Stimulated activated CD8-positive, alpha-beta memory T cell treated with anti-CD3 and anti-CD28 coated beads, Interleukin-12 subunit alpha, Interleukin-12 subunit beta, amount 100 ng/mL, for 1 hour (primary cell): ENCODE data around the gene UST.

ENCODE experiments used
- DNase-seq: peaks from one replicate; pipeline ENCODE4 v3.0.0-alpha.2; 2020; ENCODE audit warnings: low read depth

UST gene

DNA sequence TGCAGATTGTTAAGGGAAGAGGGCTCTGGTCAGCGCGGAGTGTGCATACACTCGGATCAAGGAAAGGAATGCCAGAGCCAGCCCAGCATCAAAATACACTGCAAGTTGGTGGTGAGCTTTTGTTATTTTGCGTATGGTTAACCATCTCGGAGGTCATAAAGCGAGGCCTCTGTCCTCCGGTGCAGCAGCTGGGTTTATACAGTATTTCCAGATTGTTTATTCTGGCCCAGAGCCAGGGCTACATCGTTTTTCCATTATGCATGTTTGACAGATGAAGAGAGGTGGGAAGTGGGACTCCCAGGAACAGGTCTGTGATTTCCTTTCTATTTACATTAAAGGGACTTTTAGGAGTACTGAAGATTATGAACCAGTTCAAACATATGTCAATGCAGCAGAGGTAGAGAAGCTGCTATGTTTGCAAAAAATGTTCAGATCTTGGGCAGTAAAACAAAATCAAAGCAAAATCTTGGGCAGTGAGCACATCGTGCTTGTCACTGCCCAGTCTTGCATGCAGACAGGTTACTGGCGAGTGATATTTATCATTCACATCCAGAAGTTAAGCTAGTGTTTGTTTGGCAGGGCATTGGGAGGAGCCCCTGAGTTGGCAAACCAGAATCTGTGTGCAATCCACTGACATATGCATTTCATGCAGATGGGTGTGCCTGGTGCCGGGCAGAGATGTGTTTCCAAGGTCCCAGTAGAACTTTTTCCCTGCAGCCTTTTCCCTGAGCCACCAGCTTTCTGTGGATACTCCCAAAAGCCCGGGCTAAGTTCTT, 314.3 kb downstream of the UST start:
- DNase-seq = no peak

GRCh38 chr6:149061930-149062329, 315.1 kb downstream of the UST start:
- no peak for DNase-seq

GRCh38 chr6:149062653-149063348, 316.0 kb downstream of the UST start:
- no peak for DNase-seq

GRCh38 chr6:149063468-149063867, 316.6 kb downstream of the UST start:
- no peak for DNase-seq

- no peak for DNase-seq
These were observed 317.3 kb downstream of the UST start for GRCh38 chr6:149064001-149064659.

GRCh38 chr6:149064660-149065015, 317.8 kb downstream of the UST start:
- no peak for DNase-seq

DNA sequence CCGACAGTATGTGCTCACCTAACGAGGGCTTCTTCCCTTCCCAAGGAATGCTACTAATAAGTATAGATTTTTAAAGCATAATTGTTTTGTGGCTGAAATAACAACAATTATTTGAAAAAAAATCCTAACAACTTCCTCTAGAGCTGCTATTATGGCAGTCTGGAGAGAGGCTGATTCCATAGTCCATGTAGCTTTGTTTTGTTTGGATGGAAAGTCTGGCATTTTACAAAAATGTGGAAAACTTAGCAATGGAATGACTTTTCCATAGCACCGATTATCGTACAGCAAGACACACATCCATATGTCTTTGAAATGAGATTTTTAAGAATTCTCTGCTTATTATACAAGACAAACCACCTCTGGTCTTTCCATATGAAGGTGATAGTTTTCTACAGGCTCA, 318.3 kb downstream of the UST start:
- DNase-seq = no peak

GRCh38 chr6:149065658-149066556, 319.1 kb downstream of the UST start:
- DNase-seq = peak; percentile 20

DNA sequence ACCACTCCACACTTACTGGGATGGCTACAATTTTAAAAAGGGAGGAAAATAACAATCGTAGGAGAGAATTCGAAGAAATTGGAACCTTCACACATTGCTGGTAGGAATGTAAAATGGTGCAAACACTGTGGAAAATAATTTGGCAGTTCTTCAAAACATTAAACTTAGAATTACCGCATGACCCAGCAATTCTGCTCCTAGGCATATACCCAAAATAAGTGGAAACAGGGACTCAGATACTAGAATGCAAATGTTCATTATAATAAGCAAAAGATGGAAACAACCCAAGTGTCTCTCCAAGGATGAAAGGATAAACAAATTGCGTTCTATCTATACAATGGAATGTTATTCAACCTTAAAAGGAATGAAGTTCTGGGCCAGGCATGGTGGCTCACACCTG, 325.2 kb downstream of the UST start:
- DNase-seq = no peak

DNA sequence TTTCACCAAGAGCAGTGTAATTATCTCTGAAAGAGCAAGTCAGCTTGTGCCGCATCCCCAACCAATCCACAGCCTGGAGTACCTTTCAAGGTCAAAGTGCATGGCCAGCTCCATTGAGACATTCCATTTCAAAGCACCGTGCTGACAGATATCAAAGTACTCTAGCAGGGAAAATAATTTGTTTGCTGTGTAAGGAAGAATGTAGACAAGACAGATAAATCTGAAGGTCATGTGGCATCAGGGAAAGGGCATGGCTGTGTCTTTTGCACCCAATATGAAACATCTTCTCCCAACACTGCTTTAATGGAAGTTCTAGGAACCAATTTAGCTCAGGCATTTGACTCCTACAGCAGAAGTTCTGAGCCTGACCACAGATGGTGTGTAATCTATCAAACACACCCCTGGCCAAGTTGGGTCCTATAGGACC, 328.0 kb downstream of the UST start:
- no peak for DNase-seq

DNA sequence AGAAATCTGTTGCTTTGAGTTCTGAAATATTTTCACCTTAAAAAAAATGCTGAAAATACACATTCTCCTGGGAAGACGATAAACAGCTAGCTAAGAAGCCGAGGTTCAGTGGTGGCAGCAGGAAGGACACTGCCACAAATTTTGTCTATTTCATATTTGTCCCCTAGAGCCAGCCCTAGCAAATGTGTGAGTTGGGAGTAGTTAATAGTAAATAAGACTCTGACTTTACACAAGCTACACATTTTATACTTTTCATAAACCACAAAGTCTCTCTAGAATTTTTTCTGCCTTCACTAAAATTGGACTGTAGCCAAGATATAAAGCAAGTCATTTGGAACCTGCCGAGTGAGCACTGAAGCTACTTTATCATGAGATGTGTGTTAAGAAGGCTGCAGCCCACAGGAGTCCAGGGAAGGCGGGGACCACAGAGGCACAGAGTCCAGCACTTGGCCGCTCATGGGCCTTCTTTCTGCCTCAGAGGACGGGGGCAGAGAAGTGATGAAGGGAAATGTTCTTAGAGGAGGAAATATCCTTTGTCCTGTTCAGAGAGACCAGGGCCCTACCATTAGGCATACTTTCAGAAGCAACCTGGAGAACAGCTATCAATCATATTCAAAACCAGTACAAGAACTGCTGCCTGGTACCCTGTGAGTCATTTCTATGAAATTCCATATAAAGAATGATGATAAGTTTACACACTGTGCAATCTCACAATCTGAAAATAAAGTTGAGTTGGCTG, 329.0 kb downstream of the UST start:
- DNase-seq = no peak

DNA sequence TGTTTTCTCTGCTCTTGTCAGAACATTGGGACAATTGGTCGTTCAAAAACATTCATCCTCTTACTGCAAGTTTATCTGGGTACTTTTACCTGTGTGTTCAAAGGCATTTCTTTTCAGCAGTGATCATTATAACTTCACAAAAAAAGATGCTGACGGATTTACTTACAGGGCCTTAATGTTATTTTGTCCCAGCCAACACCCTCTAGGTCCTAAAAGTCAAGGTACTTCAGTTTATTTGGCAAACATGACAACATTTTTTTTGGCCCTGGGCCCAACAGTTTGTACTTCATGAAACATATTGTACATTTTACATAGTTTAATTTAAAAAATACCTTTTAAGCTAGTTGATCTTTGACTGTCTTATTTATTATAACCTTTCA, 329.5 kb downstream of the UST start:
- DNase-seq = no peak

DNA sequence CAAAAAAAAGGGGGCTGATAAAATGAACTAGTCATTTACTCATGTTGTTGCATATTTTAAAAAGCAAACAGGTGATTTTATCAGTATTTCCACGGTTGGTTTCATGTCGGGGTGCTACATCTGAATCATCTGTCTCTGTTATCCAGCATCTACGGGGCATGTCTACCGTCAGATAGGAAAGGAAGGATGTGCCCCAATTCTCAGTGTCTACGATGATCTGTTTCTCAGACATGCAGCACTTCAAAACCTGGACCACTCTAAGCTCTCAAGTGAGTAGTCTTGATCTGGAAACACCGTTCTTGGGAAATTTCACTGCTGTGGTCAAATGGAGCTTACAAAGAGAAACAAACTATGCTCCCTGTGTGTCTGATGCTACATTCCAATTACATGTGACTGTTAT, 330.4 kb downstream of the UST start:
- no peak for DNase-seq

DNA sequence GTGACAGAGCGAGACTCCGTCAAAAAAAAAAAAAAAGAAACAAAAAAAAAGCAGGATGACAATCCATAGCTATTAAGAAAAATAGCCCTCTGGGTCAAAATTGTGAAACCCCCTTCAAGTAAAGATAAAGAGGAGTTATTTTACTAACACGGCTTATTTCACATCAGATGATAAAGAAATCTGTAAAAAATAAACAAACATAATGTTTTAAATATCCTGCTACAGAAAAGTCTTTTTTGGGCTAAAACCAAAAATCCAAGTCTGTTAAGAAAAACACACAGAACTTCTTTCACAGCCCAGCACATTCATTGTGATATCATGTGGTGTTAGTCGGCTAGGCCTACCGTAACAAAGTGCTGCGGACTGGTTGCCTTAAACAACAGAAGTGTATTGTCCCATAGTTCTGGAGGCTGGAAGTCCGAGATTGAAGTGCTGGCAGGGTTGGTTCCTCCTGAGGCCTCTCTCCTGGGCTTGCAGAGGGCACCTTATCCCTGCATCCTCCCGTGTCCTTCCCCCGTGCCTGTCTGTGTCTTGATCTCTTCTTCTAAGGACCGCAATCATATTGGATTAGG, 331.5 kb downstream of the UST start:
- no peak for DNase-seq

DNA sequence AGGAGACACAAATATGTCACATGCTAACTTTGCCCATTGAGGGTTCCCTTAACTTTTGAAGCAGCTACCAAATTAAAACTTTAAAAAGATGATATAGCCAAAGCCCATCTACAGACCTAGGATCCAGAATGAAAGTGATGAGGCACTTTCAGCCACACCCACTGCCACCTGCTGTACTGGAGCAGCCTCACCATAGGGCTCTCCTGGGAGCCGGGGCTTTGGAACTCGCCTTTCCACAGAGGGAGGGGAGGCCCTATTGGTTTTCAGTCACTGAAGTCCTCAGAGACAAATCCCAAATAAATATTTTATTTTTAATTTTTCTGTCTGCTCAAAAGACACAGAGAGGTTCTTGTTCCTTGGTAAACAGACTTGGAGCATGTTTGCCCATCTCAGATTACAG, 332.6 kb downstream of the UST start:
- DNase-seq = no peak

DNA sequence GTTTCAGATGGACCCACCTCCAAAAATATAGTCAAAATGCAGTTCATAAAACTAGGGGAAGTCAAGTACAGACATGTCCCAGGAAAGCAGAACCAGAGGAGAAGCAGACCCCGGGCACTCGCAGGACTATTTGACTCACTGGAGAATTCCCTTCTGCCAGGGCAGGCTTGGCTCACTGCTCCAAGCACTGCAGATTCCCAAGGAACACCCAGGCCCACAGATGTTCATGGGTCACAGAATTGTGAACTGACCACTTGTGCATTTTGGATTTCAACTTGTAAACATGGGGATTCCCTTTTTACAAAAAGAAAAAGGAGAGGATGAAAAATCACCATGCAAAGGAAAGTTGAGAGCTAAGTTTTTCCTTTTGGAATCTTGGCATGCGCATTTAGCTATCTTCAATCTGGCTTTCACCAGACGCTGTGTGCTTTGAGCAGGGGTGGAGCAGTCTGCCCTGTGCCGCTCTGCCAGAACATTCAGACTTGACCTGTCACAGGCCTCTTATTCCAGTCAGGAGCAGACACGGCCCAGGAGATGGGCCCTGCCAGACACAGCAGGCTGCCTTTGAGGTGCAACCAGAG, 333.2 kb downstream of the UST start:
- DNase-seq = no peak

- DNase-seq = no peak
These were observed 333.7 kb downstream of the UST start for GRCh38 chr6:149080511-149080910.

- no peak for DNase-seq
These were observed 334.5 kb downstream of the UST start for GRCh38 chr6:149081281-149081680.

DNA sequence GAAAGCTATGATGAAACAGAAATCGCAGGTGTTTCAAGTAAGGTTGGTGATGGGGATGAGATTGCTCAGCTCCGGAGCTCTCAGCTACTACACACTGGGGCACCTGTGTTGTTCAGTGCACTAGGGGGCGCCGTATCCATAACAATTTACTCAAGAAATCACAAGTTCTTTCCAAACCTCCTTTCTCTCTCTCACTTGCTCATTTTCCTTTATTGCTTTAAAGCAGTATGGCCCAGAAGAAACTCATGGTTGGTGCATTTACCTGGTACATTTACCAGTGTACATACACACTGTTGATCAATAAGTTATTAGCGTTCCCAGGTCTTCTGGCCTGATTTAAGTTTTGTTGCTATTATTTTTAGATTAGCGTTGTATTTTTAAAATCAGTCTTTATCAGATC, 335.5 kb downstream of the UST start:
- DNase-seq = peak; percentile 82

DNA sequence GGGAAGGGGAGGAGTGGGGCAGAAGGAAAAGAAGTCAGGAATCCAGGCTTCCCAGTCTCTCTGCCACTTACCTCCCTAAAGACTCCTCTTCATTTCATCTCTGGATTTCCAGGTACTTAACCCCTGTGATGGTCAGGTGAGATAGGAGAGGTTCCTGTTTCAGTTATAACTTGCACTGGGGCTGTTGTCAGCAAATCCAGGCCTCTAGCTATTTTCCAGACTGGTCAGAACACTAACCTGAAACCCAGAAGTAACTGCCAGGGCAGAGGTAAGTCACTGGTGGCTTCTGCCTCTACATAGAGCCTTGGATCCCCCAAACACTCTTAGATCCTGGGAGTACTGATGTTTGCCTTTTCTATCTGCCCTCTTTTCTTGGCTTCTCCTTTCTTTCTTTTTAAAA, 337.2 kb downstream of the UST start:
- no peak for DNase-seq
